G401 (cell line): Measurements from ENCODE around the gene JDP2. TPM values are rescaled to one million over a fixed set of nuclear protein-coding genes. Genes with fewer than 3 reads are reported as not detected.

ENCODE experiments used
- DNase-seq: peaks from one replicate; pipeline ENCODE4 v3.0.0-alpha.2; 2015; ENCODE audit warnings: low spot score
- in situ Hi-C: cut with HindIII; loops from 2 replicates; pipeline ENCODE4 v1.10.0; 2016; ENCODE audit warnings: low sequenced_read_pairs, mixed read lengths
- total RNA-seq: library from RNA; depleted of rRNA; stranded (reverse); fragments of >200 nt; shearing (Covaris generic); gene quantifications from 2 replicates; pipeline ENCODE4 v1.2.3, GENCODE V29; 2014

The JDP2 gene
- total RNA-seq, 1 experiment from 2014 or later: 37.4 TPM

DNA sequence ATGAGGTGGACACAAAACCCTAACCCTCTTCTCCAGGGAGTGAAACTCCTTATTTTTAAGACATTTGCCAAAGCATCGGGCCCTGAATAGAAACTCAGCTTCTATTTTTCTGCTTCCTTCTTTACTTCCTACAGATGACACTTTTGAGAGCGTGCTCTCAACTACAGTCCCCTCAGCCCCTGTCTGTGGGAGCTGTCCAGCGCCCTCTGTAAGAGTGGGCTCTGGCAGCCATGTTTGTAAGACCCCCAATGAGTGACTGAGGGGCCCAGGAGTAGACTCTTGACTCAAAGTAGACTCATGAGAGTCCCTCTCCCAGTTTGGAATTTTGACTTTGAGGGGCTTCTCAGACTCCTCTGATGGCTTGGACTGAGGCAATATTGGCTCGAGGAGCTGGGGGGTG lies 68.9 kb downstream of the JDP2 start:
- DNase-seq: no peak
- in situ Hi-C loops: no loop called here

DNA sequence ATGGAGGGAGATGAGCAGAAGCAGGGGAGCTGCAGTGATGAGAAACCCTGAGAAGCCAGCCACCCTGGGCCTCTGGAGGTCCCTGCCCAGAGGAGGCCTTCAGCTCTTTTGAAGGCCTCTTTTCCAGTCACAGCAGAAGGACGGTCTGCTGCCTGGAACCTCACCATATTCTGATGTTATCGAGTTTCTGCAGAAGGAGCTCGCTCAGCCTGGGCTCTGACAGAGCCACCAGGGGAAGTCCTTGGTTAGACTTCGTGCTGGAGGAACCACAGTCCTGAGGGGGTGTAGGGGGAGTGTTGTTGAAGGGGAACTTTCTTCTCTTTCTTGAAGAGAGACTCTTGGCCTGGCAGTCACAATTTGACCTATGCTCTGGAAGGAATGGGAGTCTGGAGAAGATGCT lies 69.4 kb downstream of the JDP2 start:
- in situ Hi-C loops: no loop called here

DNA sequence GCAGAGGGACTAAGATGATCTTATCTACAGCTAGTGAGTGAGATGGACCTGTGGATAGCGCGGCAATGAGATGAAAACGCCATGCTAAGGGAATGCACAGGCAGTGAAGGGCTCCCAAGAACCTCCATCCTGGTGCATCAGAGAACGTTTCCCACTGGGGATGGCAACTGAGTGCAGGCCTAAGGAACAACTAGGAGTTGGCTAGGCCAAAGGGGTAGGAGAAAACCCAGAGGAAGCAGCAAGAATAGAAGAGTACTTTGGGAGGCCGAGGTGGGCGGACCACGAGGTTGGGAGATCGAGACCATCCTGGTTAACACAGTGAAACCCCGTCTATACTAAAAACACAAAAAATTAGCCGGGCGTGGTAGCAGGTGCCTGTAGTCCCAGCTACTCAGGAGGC lies 69.9 kb downstream of the JDP2 start:
- in situ Hi-C loops: no loop called here

More for the DNA sequence above, 69.4 kb downstream of the JDP2 start:
- DNase-seq: no peak

DNA sequence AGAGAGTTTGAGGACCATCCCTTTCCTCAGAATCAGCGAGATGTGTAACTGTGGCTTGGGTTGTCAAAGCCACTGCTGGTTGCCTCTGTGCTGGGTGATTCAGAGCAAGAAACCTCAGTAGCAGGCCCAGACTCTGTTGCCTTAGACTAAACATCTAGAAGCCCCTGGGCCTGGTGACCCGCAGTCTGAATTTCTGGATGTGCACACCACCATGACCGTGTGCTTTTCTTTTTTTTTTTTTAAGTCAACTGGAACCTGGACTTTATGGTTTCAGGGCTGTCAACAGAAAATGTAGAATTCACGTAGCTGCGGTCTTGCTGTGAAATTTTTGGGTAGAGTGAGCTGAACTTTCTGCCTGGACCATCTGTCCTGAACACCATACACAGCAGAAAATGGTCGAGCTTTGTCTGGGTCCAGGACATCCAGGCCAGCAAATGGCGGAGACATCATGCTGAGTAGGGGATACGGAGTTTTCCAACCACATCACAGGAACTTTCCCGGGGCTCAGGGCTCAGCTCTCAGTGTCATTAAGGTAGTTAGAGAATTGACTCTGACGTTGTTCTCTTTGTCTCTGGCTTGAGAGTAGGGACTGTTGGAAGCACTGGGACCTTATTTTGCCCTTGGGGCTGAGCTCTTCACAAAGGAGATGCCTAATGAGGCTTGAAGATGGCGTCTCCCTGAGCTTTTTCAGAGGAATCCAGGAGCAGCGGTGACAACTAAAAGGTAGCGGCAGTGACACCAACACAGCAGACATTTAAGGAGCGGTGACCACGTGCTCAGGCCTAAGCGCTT lies 71.5 kb downstream of the JDP2 start:
- in situ Hi-C loops: no loop called here

More for the DNA sequence above, 69.9 kb downstream of the JDP2 start:
- DNase-seq: no peak

DNA sequence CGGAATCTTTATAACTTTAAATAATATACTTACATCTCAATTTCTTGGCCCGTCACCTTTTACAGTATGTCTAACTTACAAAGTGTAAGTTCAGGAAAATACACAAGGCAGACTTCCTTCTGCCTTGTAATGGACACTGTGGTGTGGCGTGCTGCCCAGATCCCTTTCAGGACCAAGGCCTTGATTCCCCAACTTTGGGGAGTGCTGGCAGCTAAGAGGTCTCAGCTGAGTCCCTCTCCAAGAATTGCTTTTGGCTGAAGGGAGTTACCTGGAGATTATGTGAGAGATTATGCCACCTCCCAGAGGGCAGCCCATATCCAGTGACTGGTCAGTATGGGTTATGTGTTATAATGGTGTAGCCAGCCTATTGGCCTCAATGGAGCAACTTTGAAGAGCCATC lies 73.3 kb downstream of the JDP2 start:
- in situ Hi-C loops: no loop called here
- DNase-seq: no peak

More for the DNA sequence above, 71.5 kb downstream of the JDP2 start:
- no peak for DNase-seq

DNA sequence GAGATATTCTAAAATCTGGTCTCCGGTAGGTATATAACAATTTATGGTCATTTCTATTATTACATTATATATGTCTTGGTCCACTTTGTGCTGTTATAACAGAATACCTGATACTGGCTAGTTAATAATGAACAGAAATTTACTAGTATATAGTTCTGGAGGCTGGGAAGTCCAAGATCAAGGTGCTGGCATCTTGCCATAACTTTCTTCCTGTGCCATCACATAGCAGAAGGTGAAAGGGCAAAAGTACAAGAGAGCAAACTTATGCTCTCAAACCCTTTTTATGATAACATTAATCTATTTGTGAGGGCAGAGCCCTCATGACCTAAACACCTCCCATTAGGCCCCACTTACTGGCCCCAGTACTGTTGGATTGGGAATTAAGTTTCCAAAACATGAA lies 76.6 kb downstream of the JDP2 start:
- in situ Hi-C loops: no loop called here
- DNase-seq: no peak

DNA sequence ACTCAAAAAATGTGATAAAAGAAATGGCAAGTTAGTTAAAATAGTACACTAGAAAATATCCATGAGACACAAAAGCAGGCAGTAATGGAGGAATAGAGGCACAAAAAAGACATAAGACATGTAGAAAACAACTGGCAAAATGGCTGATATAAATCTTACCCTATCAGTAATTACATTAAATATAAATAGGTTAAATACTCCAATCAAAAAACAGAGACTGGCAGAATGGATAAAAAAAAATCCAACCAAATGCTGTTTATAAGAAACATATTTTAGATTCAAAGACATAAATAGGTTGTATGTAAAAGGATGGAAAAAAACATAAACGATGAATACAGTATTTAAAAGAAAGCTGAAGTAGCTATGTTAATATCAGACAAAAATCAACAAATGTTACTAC lies 79.1 kb downstream of the JDP2 start:
- in situ Hi-C loops: no loop called here
- DNase-seq: no peak

DNA sequence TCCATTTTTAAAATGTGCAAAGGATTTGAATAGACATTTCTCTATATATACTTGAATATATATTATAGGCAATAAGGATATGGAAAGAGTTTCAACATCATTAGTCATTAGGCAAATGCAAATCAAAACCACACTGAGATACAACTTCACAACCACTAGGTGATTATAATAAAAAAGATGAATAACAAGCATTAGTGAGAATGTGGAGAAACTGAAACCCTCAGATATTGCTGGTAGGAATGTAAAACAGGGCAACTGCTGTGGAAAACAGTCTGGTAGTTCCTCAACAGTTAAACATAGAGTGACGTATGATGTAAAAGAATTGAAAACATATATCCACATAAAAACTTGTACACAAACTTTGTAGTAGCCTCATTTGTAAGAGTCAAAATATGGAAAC lies 82.7 kb downstream of the JDP2 start:
- DNase-seq: no peak
- in situ Hi-C loops: no loop called here

DNA sequence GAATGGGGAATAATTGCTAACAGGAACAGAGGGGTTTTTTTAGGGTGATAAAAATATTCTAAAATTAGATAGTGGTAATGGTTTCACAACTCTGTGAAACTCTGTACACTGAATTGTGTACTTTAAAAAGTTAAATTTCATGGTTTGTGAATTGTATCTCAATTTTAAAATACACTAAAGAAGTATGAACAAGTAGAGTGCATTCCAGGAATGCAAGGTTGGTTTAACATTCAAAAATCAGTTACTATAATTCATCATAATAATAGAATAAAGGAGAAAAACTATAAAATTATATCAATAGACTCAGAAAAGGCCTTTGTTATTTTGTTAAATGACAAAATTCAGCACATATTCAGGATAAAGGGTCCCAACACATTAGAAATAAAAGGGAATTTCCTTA lies 83.4 kb downstream of the JDP2 start:
- DNase-seq: no peak
- in situ Hi-C loops: no loop called here

DNA sequence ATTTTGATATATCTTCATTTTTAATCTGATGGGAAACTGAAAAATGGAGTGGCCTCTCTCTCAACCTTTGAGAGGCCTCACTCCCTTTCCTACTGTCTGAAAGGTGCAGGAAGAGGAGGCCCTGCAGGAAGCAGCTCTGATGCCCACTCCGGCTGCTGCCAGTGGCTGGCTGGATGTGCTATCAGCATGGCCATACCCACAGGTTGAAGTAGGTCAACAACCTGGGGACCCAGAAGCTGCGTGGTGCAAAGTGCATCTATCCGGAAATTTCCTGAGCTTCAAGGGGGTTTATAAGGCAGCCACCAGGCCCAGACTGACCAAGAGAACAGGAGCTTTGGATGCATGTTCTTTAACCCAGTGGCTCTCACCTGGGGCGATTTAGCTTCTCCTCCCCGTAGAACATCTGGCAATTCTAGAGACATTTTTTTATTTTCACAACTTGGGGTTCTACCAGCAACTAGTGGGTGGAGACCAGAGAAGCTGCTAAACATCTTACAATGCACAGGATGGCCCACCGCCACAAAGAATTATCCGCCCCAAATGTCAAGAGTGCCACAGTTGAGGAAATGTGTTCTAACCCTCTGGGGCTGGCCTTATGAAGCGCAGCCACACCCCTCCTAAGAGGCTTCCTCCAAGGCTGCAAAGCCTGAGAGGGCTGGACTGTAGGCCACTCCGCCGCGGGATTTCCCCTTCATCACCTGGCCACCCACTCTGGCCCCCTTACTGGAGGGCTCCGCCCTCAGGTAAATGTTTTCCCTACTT lies 86.3 kb downstream of the JDP2 start:
- no peak for DNase-seq
- in situ Hi-C loops: no loop called here

DNA sequence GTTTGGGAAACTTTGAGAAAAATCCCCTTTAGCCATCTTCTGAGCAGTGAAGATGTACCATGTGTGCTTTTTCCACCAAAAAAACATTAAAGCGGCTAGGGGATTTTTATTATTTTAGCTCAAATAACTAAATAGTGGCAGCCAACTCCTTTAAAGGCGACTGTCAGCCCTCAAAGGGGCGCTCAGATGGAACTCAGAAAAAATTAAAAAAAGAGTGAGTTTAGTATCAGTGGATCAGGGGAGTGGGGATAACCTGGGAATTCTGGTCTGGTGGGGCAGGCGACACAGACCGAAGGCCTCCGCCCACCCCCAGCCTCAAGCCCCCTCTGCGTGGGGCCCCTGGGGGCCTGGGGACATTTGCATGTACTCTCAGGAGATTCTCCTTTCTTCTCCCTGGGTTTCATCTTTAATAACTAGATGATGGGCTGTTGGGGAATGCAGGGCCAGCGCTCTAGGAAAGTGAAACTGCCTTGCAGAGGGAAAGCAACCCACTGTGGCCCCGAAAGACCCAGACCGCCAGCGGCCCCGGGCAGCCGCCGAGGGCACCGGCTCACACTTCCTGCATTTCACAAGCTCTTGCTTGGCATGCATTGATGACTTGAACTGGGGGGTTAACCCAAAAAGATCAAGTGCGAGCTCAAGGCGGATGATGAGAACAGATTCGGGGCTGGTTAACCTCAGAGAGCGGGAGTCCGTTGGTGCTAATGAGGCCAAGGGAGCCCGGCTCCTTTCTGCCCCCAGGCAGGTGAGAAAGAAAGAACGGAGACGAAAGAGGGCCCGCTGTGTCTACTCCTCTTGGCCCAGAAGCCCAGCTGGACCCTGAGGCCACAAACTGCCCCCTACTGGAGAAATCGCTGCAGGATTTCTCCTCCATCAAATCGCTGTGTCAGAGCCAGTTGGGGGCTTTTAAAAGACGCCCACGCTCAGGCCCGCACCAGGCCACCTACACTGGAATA lies 87.1 kb downstream of the JDP2 start:
- in situ Hi-C loops: no loop called here
- DNase-seq: no peak

DNA sequence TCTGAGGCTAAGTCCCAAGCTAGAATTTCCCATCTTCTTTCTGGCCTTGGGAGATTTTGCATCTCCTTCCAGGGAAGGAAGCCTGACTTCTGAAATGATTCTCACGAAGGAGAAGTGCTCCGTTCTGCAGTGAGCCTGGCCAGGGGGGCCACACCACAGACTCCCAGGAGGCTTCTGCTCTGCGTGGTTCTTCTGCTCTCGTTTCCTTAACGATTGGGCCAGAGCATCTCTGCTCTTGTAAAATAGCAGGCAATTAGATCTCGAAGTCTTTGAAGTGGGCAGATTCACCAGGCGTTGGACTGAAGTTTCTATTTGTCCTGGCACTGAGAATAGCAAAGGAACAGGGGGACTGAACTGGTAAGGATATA lies 87.8 kb downstream of the JDP2 start:
- in situ Hi-C loops: no loop called here
- no peak for DNase-seq

DNA sequence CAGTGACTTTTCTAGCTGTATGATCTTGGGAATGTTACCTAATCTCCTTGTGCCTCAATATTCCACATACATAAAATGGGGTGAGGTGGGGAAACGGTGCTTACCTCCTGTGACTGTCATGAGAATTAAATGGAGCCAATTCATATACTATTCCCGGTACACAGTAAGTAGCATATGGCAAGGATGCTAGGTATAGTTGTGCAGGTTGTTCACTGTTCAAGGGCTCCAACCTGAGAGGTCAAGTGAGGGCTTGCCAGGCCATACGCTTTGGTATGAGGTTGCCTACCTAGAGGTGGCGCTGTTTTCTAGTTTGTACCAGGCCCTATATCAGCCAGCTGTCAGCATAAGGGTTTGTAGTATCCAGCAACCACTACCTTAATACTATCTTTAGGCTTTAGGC lies 90.8 kb downstream of the JDP2 start:
- in situ Hi-C loops: no loop called here
- DNase-seq: no peak

DNA sequence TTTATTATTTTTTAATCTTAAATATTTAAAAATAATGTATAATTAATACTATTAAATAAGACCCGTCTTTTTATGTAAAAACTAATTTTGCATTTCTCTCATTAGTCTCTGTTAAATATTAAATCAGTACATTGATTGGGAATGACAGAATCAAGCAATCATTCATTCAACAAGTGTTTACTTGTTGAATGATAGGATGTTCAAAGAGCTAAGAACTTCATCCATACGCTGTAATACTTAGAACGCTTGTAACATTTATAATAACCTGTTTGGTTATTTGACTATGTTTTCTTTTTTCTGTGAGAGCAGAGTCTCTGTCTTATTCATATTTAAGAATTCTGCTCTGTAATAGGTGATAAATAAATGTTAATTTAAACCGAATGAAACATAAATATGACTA lies 91.6 kb downstream of the JDP2 start:
- no peak for DNase-seq
- in situ Hi-C loops: no loop called here

DNA sequence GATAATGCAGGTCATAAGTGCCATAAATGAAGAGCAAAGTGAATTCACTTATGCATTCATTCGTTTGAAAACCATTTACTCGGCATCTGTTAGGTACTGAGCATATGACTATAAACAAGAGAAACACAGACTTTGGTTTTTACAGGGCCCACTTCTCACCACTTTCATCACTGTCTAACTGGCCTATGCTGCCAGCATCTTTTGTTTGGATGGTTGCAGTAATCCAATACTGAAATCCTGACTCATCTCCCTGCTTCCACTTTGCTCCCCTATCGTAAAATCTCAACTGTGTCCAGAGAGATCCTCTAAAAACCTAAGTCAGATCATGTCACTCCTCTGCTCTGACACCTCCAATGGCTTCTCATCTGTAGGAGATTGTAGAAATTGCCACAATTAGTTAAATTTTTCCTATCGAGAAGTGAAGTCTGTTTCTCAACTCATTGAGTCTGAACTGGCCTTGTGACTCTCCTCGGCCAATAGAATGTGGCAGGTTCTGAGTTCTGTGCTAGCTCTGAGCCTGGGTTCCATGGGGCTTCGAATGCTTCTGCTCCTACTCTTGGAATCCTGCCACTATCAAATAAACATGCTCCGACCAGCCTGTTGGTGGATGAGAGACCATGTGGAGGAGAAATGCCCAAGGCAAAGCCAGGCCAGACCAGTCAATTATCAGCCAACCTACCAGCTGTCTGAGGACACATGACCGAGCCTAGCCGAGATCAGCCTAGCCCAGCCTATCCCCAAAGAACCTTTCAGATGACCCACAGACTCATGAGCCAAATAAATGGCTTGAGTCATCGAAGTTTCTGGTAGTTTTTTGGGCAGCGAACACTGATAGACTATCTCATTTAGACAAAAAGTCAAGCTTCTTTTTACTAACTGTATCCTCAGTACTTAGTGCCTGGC lies 92.3 kb downstream of the JDP2 start:
- DNase-seq: no peak
- in situ Hi-C loops: no loop called here

DNA sequence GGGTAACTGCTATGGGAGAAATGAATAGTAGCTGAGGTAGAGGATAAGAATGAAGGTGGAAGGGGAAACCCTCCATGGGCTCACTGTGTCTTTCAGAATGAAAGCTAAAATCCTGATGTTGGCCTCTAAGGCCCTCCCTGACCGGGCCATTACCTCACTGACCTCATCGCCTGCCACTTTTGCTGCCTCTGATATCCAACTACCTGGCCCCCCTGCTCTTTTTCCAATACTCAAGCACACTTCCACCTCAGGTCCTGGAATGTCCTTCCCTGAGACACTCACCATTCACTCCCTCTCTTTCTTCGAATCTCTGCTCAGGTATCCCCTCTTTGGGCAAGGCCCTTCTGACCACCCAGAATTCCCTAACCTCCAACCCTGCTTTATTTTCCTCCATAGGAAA lies 93.0 kb downstream of the JDP2 start:
- in situ Hi-C loops: no loop called here
- no peak for DNase-seq

DNA sequence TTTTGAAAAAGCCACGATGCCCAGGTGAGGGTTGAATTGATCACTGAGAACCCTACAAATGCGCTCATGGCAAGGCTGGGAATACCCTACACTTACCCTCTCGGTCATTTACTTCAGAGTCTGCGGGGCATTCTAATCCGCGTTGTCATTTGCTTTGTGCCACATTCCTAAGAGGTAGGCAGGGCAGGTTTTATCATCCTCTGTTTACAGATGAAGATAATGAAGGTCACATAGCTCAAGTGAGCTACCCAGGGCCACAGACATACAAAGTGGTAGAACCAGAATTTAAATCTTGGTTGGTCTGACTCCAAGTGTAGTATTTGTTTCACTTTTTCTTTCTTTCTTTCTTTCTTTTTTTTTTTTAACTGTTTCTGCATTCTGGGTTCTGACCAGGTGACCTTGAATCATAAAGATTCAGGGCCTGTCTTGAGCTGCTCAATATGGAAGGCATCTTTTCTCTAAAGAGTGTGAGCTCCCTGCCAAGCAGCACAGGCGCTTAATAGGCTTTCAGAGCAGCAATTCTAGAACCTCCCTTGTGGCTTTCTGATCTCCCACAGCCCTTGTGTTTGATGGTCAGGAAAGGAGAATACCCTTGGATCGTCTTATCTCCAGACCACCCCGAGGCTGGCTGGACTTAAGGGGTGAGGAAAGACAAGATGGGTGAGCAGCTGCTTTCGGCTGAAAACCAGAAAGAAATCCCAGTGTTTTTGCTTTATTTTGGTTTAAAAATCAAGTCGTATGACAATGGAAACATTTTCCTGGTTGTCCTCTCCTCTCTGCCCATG lies 93.8 kb downstream of the JDP2 start:
- in situ Hi-C loops: no loop called here
- no peak for DNase-seq
